Effector CD4-positive, alpha-beta T cell (primary cell): ENCODE results near the gene ZFPM1.

Experiments
- DNase-seq: peaks from one replicate; pipeline ENCODE4 v3.0.0-alpha.2; 2020

The ZFPM1 gene

DNA sequence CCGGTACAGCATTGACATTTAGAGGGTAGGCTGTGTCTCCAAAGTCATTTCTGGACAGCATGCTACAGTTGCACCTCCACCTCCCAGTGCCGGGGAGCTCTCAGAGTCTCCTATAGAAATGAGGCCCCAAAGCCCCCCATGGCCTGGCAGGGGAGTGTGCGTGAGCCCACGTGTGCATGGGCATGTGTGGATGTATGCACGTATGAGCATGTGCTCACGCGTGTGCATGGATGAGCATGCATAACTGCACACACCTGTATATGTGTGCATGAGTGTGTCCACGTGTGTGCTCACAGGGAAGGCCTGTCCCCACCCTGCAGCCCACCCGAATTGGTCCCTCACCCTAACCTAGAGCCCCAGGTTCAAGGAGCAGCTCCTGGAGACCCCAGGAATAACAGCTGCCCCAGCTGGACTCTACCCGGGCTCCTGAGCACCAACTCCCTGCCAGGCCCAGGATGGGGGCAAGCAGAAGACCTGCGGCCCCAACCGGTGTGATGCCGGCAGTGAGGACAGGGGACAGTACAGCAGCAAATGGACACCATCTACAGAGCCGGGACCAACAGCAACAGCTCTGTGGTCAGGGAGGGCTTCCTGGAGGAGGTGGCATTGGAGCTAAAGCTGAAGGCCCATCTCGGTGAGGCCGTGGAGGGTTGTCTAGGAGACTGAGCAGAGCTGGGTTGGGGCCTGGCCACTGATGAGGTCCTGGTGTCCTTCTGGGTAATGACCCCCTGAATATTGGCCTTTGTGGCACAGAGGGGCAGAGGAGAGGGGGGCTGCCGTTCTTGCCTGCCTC is 35.2 kb upstream of the ZFPM1 start:
- DNase-seq = no peak

DNA sequence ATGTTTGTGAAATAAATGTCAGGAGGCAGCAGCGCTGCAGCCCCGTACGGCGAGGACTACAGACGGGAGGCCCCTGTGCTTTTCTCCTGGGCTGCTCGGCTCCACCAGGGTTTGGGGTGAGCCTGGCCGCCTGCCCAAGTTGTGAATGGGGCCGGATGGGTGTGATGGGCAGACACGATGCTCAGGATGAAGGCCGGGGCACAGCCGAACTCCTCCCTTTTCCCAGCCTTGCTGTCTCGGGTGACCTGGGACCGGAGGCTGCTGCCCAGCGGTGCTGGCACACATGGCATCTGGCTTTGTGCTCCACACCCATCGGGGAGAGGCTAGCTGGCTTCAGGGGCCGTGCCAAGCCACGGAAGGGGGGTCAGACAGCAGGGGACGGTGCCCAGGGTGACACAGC is 34.2 kb upstream of the ZFPM1 start:
- no peak for DNase-seq

DNA sequence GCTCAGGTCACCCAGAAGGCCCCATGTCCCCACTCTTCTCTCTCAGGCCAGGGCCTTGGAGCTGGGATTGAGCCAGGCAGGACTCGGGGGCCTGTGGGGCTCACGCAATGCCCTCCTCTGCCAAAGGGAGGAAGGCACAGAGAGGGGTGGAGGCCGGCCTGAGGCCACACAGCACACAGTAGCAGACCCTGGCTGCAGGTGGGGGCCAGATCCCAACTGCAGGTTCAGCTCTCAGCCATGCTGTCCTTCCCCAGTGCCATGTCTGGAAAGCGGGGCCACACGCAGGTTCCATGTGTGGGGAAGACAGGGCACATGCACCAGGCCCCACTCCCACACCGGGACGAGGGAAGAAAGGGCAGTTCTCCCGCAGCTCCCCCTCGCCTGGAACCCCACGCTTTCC is 33.3 kb upstream of the ZFPM1 start:
- DNase-seq = no peak

DNA sequence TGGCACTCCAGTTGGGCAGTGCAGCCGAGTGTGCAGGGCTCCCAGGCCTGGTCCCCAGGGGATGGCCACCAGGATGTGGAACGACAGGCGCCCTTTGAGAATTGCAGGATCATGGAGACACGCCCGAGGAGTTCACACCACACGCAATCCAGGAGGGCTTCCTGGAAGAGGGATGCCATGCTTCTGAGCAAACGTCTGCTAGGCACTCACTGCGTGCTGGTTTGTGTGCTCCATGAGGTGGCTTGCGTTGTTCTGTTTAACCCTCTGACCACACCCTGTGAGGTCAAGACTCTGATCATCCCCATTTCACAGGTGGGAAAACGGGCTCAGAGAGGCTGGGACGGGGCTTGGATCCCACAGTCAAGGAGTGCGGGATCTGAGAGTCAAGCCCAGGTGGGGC is 32.6 kb upstream of the ZFPM1 start:
- DNase-seq = no peak

DNA sequence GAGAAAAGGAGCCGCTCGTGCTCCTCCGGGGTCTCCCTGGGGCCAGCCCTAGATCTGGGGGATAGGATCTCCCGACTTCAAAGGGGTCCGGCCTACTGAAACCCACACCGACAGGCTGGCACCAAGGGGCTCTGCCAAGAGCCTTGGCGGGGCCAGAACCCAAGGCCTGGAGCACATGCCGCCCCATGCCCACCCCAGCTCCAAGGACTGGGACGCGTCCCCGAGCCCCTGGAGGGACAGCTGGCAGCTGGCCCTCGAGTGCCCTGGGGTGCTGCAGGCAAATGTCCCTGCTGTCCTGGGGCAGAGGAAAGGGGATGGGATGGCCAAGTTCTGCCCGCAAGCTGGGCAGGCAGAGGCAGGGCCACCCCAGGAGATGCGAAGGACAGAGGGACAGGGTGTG is 31.8 kb upstream of the ZFPM1 start:
- DNase-seq = no peak

DNA sequence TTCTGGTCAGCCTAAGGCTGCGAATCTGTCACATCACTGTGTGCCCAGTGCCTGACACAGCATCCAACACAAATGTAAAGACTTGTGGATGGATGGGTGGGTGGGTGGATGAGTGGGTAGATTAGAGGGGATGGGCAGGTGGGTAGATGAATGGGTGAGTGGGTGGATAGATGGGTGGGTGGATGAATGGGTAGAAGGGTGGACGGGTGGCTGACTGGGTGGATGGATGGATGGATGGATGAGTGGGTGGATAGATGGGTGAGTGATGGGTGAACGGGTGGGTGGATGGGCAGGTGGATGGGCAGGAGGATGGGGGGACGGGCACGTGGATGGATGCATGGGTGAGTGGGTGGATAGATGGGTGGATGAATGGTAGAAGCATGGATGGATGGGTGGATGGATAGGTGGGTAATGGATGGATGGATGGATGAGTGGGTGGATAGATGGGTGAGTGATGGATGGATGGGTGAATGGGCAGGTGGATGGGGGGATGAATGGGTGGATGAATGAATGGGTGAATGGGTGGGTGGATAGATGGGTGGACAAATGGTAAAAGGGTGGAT is 31.1 kb upstream of the ZFPM1 start:
- DNase-seq = no peak

DNA sequence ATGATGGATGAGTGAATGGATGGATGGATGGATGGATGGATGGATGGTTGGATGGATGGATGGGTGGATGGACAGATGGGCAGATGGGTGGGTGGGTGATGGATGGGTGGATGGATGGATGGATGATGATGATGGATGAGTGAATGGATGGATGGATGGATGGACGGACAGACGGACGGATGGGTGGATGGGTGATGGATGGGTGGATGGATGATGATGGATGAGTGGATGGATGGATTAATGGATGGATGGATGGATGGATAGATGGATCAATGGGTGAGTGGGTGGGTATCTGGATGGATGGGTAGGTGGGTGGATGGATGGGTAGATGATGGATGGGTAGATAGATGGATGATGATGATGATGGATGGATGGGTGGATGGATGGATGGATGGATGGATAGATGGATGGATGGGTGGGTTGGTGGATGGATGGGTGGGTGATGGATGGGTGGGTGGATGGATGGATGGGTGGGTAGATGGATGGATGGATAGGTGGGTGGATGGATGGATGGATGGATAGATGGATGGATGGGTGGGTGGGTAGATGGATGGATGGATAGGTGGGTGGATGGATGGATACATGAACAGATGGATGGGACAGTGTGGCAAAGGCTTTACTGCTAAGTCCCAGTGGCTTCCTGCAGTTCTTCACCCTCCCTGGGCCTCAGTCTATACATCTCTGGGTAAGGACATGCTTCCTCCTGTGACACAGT is 30.2 kb upstream of the ZFPM1 start:
- no peak for DNase-seq

DNA sequence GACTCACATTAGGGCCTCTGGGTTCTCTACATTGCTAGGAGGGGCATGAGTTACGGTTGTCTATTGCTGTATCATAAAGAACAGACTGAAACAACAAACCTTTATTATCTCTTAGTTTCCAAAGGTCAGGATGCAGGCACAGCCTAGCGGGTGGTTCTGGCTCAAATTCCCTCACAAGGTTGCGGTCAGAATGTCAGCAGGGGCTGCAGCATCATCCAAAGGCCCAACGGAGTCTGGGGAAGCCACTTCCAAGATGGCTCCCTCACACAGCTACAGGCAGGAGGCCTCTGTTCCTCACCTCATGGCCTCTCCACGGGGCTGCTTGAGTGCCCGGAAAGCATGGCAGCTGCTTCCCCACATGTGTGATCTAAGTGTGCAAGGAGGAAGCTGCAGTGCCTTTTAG is 29.6 kb upstream of the ZFPM1 start:
- DNase-seq = no peak

DNA sequence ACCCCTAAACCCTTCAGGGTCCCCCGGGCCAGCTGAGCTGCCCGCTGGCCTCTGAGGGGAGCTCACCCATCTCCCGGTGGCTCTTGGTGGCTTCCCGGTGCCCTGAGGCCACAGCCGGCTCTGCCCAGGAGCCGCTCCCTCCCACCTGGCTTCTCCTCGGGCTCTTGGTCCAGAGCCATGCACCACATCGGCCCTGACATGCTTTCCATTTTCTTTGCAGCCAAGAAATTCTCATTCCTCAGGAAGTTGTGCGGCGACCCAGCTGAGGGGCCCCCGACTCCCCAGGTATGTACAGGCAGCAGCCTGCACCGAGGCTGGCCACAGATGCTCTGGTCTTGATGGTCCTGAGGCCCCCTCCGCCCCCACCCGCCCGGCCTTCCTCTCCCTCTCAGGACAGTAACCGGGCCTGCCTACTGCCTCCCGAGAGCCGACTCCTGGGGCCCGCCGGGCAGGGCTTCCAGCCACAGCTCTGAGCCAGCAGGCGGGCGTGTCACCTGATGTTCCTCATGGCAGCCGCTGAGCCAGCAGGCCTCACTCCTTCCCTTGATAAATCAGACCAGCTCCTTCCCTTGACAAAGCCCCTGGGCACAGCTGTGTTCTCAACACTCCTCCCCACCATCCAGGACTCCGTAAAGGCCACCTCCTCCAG is 28.4 kb upstream of the ZFPM1 start:
- no peak for DNase-seq

DNA sequence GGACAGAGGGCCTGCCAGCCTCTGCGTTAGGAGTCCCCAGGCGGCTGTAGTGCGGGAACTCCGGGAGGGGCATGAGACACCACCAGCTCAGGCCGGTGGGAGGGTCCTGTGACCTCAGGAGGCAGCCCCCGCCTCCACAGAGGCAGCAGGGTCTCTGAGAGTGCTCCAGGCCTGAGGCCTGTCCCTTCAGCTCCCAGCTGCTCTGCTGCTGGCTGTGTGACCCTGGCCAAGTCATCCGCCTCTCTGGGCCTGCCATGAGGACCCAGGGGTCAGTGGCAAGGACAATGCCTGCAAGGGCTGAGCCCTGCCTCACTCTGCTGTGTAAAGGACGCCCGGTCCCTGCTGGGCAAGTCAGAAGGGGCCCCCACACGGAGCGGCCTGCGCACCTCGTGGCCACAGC is 27.1 kb upstream of the ZFPM1 start:
- no peak for DNase-seq

DNA sequence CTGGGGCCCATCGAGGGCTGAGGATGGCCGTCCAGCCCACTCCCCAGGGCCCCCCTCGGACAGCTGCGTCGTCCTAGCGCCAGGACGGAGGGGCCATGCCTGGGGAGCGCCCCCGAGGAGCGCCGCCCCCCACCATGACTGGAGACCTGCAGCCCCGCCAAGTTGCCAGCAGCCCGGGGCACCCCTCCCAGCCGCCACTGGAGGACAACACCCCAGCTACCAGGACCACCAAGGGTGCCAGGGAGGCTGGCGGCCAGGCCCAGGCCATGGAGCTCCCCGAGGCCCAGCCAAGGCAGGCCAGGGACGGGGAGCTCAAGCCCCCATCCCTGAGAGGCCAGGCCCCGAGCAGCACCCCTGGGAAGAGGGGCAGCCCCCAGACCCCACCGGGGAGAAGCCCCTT is 25.7 kb upstream of the ZFPM1 start:
- no peak for DNase-seq

DNA sequence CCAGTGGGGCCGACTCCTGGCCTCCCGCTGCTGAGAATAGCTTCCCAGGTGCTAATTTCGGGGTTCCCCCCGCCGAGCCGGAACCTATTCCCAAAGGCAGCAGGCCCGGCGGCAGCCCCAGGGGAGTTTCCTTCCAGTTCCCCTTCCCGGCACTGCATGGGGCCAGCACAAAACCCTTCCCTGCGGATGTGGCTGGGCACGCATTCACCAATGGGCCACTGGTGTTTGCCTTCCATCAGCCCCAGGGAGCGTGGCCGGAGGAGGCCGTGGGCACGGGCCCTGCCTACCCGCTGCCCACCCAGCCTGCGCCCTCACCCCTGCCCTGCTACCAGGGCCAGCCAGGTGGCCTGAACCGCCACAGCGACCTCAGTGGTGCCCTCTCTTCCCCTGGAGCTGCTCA is 24.9 kb upstream of the ZFPM1 start:
- no peak for DNase-seq

DNA sequence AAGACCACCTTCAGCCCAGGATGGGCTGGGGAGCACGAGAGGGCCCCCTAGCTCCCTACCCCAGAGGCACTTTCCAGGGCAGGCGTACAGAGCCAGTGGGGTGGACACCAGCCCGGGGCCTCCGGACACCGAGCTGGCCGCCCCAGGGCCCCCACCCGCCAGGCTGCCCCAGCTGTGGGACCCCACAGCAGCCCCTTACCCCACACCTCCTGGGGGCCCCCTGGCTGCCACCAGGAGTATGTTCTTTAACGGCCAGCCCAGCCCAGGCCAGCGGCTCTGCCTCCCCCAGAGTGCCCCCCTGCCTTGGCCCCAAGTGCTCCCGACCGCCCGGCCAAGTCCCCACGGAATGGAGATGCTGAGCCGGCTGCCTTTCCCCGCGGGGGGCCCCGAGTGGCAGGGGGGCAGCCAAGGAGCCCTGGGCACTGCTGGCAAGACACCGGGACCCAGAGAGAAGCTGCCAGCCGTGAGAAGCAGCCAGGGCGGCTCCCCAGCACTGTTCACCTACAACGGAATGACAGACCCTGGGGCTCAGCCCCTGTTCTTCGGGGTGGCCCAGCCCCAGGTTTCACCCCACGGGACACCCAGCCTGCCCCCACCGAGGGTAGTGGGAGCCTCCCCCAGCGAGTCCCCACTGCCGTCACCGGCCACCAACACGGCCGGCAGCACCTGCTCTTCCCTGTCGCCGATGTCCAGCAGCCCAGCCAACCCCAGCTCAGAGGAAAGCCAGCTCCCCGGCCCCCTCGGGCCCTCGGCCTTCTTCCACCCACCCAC is 24.3 kb upstream of the ZFPM1 start:
- DNase-seq = no peak

DNA sequence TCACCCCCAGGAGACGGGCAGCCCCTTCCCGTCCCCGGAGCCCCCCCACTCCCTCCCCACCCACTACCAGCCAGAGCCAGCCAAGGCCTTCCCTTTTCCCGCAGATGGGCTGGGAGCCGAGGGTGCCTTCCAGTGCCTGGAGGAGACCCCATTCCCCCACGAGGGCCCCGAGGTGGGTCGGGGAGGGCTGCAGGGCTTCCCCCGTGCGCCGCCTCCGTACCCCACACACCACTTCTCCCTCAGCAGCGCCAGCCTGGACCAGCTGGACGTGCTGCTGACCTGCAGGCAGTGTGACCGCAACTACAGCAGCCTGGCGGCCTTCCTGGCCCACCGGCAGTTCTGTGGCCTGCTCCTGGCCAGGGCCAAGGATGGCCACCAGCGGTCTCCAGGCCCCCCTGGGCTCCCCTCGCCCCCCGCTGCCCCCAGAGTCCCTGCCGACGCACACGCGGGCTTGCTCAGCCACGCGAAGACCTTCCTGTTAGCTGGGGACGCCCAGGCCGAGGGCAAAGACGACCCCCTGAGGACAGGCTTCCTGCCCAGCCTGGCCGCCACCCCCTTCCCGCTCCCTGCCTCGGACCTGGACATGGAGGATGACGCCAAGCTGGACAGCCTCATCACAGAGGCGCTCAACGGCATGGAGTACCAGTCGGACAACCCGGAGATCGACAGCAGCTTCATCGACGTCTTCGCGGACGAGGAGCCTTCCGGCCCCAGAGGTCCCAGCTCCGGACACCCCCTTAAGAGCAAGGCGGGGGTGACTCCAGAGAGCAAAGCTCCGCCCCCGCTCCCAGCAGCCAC is 23.5 kb upstream of the ZFPM1 start:
- no peak for DNase-seq

DNA sequence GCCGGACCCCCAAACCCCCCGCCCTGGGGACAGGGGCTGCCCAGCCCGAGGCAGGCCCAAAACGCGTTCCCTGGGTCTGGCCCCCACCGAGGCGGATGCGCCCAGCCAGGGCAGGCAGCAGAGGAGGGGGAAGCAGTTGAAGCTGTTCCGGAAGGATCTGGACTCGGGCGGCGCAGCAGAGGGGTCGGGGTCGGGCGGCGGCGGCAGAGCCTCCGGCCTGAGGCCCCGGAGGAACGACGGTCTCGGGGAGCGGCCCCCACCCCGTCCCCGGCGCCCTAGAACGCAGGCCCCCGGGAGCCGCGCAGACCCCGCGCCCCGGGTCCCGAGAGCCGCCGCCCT is 22.9 kb upstream of the ZFPM1 start:
- DNase-seq = no peak

DNA sequence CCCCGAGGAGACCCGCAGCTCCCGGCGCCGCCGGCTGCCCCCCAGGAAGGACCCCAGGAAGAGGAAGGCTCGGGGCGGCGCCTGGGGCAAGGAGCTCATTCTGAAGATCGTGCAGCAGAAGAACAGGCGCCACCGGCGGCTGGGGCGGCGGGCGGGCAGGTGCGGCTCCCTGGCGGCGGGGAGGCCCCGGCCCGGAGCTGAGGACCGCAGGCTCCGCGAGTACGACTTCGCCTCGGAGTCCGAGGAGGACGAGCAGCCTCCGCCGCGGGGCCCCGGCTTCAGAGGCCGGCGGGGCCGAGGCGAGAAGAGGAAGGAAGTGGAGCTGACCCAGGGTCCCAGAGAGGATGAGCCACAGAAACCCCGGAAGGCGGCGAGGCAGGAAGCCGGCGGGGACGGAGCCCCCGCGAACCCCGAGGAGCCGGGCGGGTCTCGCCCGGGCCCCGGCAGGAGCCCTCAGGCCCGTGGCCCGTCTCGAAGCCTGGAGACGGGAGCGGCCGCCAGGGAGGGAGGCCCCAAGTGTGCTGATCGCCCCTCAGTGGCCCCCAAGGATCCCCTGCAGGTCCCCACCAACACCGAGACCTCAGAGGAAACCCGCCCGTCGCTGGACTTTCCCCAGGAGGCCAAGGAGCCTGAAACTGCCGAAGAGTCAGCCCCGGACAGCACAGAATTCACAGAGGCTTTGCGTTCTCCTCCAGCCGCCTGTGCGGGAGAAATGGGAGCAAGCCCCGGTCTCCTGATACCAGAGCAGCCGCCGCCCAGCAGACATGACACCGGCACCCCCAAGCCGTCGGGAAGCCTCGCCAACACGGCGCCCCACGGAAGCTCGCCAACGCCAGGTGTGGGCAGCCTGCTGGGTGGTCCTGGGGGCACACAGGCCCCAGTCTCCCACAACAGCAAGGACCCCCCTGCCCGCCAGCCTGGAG is 22.3 kb upstream of the ZFPM1 start:
- peak; percentile 26 for DNase-seq

DNA sequence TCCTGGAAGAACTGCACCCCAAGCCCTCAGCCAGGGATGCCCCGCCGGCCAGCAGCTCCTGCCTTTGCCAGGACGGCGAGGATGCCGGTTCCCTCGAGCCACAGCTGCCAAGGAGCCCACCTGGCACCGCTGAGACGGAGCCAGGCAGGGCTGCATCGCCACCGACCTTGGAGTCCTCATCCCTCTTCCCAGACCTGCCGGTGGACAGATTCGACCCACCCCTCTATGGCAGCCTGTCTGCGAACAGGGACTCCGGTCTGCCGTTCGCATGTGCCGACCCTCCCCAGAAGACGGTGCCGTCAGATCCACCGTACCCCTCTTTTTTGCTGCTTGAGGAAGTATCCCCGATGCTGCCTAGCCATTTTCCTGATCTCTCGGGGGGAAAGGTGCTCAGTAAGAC is 21.4 kb upstream of the ZFPM1 start:
- no peak for DNase-seq

DNA sequence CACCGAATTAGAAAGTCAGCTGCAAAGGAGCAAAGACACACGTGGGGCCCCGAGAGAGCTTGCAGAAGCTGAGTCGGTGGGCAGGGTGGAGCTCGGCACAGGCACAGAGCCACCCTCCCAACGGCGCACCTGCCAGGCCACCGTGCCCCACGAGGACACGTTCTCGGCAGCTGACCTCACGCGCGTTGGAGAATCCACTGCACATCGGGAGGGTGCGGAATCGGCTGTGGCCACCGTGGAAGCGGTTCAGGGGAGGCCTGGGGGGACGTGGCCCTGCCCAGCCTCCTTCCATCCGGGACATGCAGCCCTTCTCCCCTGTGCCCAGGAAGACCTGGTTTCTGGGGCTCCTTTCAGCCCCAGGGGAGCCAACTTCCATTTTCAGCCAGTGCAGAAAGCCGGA is 20.9 kb upstream of the ZFPM1 start:
- no peak for DNase-seq

DNA sequence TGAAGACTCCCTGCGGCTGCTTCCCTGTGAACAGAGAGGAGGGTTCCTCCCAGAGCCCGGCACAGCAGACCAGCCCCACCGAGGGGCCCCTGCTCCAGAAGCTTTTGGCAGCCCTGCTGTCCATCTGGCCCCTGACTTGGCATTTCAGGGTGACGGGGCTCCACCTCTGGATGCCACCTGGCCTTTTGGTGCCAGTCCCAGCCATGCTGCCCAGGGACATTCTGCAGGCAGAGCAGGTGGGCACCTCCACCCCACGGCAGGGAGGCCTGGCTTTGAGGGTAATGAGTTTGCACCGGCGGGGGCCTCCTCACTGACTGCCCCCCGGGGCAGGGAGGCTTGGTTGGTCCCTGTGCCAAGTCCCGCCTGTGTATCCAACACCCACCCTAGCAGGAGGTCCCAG is 20.3 kb upstream of the ZFPM1 start:
- DNase-seq = no peak

DNA sequence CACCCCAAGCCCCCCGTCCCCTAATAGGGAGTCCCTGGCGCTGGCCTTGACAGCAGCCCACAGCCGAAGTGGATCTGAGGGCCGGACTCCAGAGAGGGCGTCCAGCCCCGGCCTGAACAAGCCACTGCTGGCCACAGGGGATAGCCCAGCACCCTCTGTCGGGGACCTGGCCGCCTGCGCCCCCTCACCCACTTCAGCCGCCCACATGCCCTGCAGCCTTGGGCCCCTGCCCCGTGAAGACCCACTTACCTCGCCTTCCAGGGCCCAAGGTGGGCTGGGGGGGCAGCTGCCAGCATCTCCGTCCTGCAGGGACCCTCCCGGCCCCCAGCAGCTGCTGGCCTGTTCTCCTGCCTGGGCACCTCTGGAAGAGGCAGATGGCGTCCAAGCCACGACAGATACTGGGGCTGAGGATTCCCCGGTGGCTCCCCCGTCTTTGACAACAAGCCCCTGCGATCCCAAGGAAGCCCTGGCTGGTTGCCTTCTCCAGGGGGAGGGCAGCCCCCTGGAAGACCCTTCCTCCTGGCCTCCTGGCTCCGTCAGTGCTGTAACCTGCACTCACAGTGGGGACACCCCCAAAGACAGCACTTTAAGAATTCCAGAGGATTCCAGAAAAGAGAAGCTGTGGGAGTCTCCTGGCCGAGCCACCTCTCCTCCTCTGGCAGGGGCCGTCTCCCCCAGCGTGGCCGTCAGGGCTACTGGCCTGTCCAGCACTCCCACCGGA is 19.3 kb upstream of the ZFPM1 start:
- no peak for DNase-seq

DNA sequence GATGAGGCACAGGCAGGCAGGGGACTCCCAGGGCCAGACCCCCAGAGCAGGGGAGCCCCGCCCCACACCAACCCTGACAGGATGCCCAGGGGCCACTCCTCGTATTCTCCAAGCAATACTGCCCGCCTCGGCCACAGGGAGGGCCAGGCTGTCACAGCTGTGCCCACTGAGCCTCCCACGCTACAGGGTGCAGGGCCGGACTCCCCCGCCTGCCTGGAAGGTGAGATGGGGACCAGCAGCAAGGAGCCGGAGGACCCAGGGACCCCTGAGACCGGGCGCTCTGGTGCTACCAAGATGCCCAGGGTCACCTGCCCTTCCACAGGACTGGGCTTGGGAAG is 18.8 kb upstream of the ZFPM1 start:
- DNase-seq = no peak
